Cardiac septum (tissue), 1 donor: ENCODE data around the gene TPCN1. TPM values are rescaled to one million over a fixed set of nuclear protein-coding genes. Genes with fewer than 3 reads are reported as not detected.

Source experiments
- DNase-seq: peaks from one replicate; pipeline ENCODE4 v3.0.0-alpha.2; 2020; ENCODE audit warnings: low spot score
- intact Hi-C: fragments of 100-400 bp; cut with DNase I; formaldehyde crosslinking; loops from one replicate; pipeline ENCODE4 v1.14.0; 2022
- total RNA-seq: library from RNA; stranded (reverse); fragmentation: NEBNext Ultra II Directional; extraction: Animal tissue kit (Norgen Biotek cat#: 25700); gene quantifications from one replicate; pipeline ENCODE4 v1.2.1, GENCODE V29; 2021
- donor health status: DM: no; HTN: no; CAD: no.

TPCN1 gene
- total RNA-seq, 1 donor from 2014 or later: 77.1 TPM

DNA sequence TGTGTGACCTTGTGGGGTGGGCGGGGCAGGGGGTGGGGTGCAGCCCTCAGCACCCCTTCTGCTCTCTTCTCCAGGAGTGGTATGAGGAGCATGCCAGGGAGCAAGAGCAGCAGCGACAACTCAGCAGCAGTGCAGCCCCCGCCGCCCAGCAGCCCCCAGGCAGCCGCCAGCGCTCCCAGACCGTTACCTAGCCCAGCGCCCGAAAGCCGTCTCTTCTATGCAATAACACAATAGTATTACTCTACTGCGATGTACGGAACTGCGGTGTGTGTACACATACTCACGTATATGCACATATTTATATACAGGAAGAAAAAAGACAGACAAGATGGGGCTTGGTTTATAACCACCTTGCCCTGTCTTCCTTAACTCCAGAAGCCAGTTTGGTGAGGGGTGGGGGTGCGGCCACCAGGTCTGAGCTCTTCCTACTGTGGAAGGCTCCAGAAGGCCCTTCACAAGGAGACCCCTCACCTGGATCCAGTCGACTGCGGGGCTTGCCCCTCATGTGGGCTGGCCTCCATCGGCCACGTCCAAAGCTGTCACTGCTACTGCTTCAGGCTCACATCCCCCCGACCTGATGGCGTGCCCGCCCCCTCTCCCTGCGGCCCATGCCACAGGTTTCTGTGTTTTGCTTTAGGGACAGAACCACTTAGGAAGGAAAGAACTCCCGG is 74.8 kb downstream of the TPCN1 start:
- DNase-seq: no peak
- intact Hi-C loops: loop anchor here (5.0 kb wide), 1 partner anchor 64 kb away; no protein-coding TSS in a partner anchor

DNA sequence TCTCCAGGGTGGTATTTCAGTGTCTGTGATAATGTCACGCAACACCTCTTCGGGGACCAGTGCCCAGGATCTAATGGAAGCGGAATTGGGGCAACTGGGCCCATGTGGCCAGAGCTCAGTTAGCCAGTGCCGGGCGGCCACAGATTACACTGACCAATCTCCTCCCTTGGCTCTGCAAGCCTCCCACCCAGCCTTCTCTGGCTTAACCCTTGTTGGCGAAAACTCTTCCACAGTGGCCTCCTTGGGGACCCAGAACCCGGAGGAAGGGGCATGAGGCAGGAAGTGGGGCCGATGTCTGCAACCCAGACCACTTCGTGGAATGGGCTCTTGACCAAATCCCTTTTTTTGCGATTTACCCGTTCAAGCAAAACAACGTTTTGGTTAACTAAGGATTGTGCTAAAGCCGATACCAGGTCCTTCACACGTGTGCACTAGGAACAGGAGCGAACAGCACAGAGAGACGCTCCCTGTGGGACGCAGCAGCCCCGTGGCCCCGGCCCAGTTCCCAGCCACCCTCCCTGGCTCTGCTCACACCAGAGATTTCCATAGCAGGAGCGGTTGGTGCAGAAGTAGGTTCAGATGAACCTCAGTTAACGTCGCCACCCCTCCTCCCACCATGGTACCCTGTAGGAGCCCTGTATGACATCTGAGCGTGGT is 75.4 kb downstream of the TPCN1 start:
- no peak for DNase-seq

DNA sequence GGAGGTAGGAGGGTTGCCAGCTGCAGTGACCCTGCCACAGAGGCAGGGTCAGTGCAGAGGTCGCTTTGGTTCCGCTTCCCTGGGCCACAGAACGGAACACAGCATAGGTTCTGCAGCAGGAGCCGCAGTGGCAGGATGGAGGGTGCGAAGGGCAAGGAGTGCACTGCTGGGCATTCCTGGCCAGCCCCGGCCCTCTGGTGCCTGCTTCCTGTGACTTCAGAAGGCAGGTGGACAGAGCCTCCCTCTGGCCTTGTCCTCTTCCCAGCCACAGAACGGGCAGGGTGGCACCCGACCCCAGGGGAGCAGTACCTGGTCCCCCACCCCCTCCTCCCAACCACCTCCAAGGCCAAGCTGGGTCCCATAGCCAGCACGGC is 75.9 kb downstream of the TPCN1 start:
- no peak for DNase-seq
- intact Hi-C loops: loop anchor here (5.0 kb wide), 1 partner anchor 65 kb away; no protein-coding TSS in a partner anchor

More for the DNA sequence above, 75.4 kb downstream of the TPCN1 start:
- intact Hi-C loops: loop anchor here (5.0 kb wide), 1 partner anchor 64 kb away; no protein-coding TSS in a partner anchor

DNA sequence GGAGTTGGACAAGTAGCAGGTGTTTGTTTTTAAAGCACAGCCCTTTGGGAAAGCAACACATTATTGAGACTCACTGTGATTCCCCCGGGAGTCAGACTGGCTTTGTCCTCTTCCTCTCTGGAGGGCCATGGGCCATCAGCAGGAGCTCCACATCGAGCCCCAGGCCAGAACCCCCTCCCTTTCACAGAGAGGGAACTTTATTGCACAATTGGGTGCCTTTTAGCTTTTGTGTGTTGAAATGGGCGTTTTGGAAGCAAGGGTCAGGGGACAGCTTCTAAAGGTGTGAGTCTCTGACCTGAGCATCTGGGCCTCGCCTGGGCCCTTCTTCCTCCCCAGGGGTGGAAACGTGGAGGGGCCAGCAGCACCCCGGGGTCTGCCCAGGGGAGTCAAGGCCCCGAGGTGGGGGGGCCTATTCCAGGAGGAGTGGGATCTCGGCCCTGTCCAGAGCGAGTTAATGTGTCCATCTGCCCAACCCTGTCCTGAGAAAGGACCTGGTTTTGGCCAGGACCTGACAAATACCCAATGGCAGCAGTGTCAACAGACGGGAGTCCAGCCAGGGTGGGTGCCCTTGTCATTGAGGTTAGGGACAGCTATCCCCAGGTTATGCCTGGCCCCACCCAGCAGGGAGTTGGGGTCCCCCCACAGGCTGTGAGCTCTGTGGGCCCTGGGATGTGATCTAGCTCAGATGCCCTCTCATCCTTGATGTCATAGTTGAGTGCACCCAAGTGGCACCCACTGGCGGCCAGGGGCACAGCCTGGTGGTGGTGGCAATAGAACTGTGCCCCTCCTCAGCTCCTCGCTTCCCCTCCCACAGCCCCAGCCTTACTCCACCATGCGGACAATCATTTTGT is 76.6 kb downstream of the TPCN1 start:
- intact Hi-C loops: loop anchor here (5.0 kb wide), 1 partner anchor 66 kb away; no protein-coding TSS in a partner anchor
- DNase-seq: no peak

DNA sequence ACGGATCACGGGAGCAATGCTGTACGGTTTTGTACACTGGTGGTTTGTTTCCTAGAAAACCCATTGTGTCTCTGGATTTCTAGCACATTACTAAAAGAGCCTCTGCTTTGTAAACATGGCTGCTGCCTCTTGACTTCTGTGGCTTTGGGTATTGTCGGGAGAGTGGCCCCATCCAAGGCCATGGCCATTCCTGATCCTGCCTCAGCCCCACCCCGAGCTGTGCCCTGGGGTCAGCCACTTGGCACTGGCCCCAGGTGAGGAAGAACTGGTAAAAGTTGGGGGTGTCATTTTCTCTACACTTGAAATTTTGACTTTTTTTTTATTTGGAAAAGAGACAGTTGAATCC is 77.2 kb downstream of the TPCN1 start:
- no peak for DNase-seq
- intact Hi-C loops: loop anchor here (5.0 kb wide), 1 partner anchor 66 kb away; no protein-coding TSS in a partner anchor

DNA sequence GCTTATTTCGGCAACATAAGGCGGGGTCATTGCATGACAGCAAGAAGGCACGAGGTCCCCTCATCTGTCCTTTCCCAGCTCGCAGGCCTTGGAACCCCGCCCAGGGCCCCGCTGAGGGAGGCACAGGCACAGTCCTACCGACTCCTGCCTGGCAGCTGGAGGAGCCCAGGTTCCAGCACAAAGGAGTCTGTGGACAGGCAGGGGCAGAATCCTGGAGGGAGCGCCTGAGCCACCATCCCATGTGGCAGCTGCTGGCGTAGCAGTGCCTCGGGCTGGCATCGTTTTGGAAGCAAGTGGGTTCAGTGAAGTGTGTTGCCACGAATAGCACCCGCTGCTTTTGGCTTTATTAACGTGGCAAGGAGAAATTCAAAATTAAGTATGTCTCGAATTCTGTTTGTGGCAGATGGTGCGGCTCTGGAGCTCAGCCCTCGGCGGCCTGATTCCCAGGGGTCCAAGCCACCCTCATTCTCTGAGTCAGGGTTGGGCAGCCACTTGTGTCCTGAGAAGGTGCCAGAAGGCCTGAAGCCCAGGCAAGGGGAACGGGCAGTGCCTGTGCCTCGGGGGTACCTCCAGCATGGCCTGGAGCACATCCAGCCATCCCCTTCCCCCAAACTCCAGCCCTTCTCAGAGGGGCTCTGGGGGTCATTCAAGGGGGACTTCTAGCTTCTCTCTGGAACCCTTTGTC is 77.7 kb downstream of the TPCN1 start:
- peak; percentile 83 for DNase-seq
- intact Hi-C loops: loop anchor here (5.0 kb wide), 1 partner anchor 67 kb away; no protein-coding TSS in a partner anchor

DNA sequence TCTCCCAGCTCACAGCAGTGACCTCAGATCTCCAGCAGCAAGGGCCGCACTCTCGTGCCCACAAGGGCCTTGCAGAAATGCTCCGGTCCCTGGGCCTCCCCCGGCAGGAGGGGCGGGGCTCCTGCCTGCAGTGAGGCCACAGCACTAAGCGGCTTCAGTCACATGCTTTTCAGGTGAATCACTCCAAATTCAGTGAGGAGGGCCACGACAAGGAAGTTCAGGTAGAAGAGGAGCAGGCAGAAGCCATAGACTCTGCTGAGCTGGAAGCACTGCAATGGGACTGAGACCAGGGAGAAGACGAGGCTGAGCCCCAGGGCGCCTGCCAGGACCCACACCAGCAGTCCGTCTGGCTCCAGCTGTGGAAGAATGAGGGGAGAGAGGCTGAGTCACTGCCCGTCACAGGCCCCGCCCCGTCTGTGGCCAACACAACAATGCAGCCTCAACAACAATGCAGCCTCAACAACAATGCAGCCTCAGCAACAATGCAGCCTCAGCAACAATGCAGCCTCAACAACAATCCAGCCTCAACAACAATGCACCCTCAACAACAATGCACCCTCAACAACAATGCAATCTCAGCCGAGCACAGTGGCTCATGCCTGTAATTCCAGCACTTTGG is 78.5 kb downstream of the TPCN1 start:
- intact Hi-C loops: loop anchor here (5.0 kb wide), 1 partner anchor 67 kb away; no protein-coding TSS in a partner anchor
- DNase-seq: no peak

DNA sequence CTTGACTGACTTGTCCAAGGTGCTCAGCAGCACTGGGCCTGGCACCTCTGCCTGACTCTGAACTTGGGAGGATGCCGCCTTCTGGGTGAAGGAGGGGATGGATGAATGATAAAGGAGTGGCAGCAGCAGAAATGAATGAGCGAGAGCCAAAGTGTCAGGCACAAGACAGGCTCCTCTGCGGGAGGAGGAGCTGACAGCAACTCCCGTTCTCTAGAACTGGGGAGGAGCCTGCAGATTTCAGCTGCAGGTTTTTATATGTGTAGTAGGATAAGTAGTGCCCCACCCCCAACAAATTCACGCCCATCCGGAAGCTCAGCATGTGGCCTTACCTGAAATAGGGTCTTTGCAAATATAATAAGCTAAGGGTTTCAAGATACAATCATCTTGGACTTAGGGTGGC is 80.5 kb downstream of the TPCN1 start:
- intact Hi-C loops: no loop called here
- DNase-seq: no peak

DNA sequence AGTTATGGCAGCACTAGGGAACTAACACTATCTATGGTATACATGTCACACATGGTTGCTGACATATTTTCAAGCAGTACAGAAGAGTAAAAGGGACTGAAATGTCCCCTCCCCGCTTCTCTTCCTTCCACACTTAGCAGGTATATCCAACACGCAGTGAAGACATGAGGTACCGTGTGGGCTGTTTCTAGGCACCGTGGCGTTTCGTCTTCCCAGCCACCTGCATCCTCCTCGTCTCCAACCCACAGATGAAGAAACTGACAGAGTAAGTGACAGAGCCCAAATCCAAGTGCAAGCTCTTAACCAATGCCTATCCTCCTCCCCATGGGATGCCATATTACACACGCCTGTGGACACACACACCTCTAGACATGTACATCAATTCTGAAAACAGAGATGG is 81.2 kb downstream of the TPCN1 start:
- no peak for DNase-seq
- intact Hi-C loops: no loop called here

DNA sequence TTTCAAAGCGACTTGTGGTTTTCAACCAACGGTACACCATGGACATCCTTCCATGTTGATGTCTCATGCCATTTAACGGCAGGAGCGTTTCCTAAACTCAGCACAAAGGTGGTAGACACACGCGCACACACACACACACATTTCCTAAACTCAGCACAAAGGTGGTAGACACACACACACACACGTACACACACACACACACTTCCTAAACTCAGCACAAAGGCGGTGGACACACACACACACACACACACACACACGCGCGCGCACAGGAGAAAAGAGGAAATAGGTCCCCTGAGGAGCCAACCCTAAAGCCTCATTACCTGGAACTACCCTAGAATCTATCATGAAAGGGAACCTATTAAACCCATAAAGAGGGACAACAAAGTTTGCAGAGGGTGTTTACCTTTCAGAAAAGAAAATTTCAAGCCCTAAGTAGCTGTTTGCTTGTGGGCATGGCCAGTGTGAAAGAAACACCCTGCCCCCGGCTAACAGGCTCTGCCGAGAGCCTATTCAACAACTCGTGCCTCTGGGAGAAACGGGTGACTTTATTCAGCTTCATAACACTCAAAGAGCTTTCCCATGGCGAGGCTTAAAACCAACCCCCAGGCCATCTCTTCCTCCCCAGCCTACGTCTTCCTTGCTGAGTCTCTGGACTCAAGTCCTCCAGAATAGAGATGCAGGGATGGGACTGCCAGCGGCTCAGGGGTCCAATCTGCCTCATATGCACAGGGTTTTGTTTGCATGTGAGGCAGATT is 81.8 kb downstream of the TPCN1 start:
- intact Hi-C loops: no loop called here
- no peak for DNase-seq

DNA sequence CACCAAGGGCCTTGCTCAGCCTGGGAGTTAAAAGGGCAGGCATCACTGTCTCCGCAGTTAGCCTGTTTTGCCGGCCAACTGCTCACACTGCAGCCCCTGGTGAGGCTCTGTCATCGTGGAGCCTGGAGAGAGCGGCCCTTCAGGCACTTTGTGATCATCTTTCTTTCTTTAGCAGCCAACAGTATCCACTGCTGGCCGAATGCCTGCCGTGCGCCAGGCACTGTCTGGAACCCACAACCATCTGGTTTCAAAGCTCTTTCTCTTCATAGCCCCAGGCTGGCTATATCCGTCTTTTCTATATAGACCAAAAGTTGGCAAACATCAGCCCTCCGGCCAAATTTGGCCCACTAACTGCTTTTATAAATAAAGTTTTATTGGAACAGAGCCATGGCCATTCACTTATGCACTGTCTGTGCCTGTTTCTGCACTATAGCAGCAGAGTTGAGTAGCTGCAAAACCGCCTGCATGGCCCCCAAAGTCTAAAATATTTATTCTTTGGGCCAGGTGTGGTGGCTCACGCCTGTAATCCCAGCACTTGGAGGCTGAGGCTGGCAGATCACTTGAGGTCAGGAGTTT is 84.1 kb downstream of the TPCN1 start:
- DNase-seq: no peak
- intact Hi-C loops: no loop called here

DNA sequence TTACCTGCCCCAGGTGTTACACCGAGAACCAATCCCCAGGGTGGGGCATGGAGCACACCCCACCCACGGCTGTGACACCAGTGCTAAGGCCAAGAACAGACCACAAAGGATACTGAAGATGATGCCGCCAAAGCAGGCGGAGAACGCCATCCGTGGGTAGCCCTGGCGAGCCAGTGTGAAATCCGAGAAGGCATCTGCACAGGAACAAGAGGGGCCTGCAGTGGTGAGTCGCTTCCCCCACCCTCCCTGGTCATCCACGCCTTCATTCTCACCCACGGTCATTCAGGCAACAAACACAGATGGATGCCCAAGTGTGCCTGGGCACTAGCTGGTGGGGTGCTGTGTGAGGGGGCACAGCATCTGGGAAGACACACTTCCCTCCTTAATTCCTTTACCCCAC is 85.1 kb downstream of the TPCN1 start:
- intact Hi-C loops: no loop called here

DNA sequence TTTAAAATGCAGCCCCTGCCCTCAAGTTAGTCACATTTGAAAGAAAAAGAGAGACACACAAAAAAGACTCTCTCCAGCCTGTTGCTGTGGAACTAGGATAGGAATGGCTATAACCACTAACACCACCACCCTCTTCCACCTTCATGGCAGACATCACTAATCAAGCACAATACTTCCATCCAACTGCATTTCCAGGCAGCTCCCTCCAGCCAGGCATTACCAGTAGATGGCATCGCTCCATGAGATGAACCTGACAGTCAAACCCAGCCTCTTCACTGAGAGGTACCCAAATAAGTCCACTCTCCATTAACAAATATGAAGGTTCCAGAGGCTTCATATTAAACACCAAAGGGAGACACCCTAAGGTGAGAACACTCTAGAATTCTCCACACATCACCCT is 89.2 kb downstream of the TPCN1 start:
- intact Hi-C loops: loop anchor here (10.0 kb wide), 1 partner anchor 604 kb away; no protein-coding TSS in a partner anchor
- no peak for DNase-seq

More for the DNA sequence above, 85.1 kb downstream of the TPCN1 start:
- DNase-seq: no peak

DNA sequence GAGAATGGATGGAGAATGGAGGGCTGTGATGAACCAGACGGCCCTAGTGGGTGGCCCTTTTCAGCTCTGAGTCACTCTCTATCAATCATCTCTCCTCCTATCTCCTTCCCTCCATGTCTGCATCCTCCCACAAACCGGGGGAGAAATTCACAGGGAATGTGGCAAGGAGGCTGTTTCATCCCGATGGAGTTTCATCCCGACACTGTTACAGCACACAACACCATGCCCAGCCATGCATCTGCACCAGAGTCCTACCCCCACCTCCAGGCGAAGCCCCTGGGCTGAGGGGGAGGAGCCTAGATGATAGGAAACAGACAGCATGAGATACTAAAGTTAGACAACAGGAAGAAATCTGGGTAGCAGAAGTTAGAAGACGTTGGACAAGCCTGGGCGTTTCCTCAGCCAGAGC is 92.9 kb downstream of the TPCN1 start:
- DNase-seq: no peak
- intact Hi-C loops: loop anchor here (10.0 kb wide), 1 partner anchor 601 kb away; no protein-coding TSS in a partner anchor

DNA sequence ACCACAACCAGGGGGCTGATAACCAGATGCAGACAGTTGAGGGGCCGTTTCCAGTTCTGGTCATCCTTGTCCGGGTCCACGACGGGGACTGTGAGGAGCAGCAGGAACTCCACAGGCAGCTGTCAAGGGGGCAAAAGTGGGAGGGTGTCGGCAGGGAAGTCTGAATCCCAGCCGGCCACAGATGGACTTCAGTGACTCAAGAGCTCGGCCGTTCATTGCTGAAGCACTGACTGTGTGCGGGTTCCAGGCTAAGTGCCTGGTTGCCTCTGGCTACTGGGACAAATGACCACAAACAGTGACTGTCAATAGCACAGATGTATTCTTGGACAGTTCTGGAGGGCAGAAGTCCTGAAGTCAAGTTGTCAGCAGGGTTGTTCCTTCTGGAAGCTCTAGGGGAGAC is 94.1 kb downstream of the TPCN1 start:
- DNase-seq: no peak
- intact Hi-C loops: loop anchor here (10.0 kb wide), 1 partner anchor 599 kb away; no protein-coding TSS in a partner anchor

DNA sequence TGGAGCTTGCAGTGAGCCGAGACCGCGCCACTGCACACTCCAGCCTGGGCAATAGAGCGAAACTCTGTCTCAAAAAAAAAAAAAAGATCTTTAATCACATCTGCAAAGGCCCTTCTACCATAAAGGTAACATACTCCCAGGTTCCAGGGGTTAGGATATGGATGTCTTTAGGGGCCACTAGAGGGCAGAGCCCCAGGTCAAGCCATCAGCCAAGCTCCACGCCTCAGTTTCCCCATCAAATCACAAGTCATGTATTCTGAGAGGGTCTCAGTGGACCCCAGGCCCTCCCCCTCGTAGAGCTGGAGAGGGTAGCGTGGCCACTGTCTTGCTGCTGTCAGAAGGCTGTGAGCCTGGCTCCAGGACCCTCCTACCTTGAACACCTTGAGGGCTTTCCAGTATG is 94.9 kb downstream of the TPCN1 start:
- intact Hi-C loops: loop anchor here (10.0 kb wide), 1 partner anchor 599 kb away; no protein-coding TSS in a partner anchor
- DNase-seq: no peak

DNA sequence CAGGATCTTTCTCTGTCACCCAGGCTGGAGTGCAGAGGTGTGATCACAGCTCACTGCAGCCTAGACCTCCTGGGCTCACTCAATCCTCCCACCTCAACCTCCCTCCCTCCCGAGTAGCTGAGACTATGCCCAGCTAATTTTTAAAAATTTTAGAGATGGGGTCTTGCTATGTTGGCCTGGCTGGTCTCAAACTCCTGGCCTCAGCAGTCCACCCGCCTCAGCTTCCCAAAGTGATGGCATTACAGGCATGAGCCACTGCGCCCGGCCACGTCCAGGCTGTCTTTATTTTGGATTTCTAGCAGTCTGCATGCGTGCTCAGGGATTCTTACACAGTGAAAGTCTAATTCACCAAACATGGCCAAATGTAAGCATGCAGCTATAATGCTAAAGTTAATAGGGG is 95.9 kb downstream of the TPCN1 start:
- no peak for DNase-seq
- intact Hi-C loops: loop anchor here (10.0 kb wide), 1 partner anchor 598 kb away; no protein-coding TSS in a partner anchor
